Raji (cell line): ENCODE results near the gene SETD4.

ENCODE experiments used
- POLR2A ChIP-seq: IDR thresholded peaks from 2 replicates; pipeline ENCODE4 v1.6.1; 2011; ENCODE audit warnings: low read depth, low read length, control low read depth; ENCODE audit not compliant: insufficient read depth

The SETD4 gene

DNA sequence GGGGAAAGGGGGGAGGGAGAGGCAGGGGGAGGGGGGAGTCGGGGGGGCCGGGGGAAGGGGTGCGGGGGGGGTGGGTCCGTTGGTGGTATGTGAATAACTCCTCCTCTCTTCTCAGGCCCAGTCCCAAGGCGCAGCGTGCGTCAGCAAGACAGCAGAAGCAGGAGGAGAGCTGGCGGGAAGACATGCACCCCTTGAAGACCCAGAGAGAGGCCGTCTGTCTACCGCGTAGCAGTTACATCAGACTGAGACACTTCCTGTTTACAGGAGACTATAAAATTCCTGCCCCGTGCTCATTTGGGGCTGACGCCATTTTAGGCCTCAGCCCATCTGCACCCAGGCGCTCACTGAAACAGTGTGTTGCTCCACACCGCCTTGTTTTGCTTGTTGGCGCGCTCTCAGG, 55.3 kb downstream of the SETD4 start:
- TF ChIP-seq POLR2A: no peak

DNA sequence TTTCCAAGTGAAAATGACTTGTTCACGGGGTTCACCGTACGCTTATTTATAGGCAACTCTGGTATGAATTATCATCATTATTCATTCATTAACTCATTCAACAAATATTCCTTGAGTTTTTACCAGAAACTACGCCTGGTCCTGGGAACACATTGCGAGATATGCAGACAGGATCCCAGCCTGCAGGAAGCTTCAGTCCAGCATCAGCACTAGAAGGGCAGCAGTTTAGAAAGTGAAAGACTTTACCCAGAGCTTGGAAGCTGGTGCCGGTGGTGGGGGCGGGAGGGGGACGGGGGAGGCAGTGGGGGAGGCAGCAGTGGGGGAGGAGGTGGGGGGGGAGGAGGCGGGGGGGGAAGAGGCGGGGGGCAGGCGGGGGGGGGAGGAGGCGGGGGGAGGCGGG, 55.9 kb downstream of the SETD4 start:
- no peak for TF ChIP-seq POLR2A

DNA sequence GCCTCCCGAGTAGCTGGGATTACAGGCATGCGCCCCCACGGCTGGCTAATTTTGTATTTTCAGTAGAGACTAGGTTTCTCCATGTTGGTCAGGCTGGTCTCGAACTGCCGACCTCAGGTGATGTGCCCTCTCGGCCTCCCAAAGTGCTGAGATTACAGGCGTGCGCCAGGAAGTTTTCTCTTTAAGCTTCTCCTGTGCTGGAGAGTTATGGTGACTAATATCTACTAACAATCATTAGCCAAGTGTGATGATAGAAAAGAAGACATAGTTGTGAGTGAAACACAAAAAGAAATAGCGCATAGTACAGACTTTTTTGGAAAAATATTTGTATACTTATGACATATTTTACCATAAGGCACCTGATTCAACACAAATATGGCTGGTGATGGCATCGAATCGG, 56.5 kb downstream of the SETD4 start:
- no peak for TF ChIP-seq POLR2A

DNA sequence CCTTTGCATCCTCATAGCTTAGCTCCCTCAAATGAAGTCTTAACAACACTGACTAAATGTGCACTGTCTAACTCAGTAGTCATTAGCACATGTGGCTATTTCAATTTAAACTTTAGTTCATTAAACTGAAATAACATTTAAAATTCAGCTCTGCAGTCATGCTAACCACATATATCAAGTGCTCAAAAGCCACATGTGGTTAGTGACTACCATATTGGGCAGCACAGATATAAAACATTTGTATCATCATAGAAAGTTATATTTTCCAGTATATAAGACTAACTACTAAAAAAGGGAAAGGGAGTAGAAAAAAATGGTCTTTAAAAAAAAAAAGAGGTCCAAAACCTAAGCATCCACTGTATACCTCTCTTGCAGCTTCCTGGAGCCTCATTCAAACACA, 64.1 kb downstream of the SETD4 start:
- no peak for TF ChIP-seq POLR2A

DNA sequence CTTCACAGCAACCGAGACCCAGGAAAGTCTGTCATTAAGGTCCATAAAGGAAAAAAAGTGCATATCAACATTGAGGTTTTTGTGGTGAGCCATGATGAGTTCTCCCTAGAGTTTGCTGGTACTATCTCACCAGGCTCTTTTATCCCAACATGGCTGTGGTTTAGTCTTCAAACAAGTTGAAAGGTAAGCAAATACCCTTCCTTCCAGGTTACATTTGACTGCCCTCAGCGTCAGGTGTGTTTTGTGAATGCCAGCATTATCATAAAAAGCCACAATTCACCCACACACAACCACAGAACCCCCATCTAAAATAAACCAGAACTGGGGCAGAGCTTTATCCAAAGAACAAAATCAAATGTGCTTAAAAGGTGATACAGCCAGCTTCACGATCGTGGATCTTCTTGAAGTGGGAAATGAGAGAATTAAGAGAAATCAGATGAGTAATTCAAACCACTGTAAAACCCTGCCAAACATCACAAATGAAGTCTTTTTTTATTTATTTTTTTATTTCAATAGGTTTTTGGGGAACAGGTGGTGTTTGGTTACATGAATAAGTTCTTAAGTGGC, 64.7 kb downstream of the SETD4 start:
- TF ChIP-seq POLR2A: no peak

DNA sequence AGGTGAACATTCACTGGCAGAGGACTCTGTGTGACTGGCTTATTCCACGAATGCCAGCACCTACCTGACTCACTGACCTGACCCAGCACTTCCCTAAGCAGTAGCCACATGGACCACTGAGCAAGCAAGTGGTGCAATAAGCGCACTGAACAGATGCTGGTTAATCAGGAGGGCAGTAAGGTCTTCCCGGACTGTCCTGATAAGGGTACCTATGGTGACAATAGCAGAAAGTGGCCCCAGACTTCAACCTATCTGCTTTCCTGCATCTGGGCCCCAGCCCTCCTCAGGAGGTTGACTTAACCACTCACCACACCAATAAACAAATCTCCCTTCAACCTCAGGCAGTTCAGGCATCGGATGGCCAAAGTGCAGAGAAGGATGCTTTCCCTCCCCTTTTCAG, 65.7 kb downstream of the SETD4 start:
- no peak for TF ChIP-seq POLR2A

DNA sequence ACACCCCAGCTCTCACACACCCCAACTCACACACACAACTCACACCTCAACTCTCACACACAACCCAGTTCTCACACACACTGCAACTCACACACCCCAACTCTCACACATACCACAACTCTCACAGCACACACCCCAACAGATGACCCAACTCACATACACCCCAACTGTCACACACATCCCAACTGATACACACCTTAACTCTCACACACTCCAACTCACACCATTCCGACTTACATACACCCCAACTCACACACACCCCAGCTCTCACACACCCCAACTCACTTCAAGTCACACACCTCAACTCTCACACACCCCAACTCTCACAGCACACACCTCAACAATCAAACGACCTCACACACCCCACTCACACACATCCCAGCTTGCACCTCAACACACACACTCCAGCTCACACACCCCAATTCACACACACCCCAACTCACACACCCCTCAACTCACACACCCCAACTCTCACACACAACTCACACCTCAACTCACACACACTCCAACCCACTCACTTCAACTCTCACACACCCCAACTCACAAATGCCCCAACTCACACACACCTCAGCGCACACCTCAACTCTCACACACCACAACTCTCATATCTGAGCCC, 66.3 kb downstream of the SETD4 start:
- no peak for TF ChIP-seq POLR2A

DNA sequence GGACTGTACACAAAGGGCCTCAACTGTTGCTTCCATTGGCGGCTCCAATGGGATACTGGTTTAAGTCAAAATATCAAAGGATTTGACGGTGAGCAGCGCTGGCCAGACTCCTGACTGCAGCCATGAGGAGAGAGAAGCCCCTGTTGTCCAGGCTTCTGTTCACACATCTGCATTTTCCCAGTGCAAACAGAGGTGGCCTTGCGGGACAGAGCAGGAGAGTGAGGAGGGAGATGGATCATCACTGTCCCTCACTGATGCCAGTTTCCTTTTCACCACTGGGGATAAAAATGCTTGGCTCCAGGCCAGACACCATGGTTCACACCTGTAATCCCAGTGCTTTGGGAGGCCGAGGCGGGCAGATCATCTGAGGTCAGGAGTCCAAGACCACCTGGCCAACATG, 69.2 kb downstream of the SETD4 start:
- no peak for TF ChIP-seq POLR2A

DNA sequence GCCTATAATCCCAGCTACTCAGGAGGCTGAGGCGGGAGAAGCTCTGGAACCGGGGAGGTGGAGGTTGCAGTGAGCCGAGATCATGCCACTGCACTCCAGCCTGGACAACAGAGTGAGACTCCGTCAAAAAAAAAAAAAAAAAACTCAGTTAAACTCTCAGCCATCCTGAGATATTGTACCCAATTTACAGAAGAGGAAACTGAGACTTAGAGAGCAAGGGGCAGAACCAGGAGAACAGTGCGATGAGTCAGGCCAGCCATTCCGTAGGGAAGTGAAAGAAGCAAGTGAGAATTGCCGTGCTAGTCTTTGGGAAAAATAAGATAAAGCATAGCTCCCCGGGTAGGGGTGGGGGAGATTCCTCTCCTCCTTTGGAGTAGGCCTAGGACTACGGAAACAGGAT, 69.7 kb downstream of the SETD4 start:
- no peak for TF ChIP-seq POLR2A

DNA sequence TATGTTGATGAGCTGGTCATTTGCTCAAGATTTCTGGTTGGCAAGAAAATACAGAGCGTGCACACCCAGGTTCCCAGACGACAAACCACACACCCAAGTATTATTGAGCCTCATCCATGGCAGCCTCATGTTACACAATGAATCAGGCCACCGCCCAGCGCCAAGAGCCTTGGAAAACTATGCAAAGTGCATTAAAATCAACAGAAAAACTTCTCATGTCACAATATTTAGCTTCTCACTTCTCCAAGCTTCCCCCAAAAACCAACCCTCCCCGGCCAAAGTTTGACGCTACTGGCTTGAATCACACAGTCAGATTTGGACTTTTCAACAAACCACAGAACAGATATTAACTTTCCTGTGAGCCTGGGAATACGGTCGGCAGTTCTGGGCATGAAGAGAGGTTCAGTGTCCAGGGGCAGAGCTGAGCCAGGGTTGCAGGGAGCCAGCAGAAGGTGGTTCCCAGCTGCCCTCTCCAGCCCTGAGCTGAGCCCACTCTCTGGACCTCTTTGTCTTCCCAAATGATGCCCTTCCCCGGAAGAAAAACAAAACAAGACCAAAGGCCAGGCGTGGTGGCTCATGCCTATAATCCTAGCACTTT, 71.1 kb downstream of the SETD4 start:
- TF ChIP-seq POLR2A: no peak

DNA sequence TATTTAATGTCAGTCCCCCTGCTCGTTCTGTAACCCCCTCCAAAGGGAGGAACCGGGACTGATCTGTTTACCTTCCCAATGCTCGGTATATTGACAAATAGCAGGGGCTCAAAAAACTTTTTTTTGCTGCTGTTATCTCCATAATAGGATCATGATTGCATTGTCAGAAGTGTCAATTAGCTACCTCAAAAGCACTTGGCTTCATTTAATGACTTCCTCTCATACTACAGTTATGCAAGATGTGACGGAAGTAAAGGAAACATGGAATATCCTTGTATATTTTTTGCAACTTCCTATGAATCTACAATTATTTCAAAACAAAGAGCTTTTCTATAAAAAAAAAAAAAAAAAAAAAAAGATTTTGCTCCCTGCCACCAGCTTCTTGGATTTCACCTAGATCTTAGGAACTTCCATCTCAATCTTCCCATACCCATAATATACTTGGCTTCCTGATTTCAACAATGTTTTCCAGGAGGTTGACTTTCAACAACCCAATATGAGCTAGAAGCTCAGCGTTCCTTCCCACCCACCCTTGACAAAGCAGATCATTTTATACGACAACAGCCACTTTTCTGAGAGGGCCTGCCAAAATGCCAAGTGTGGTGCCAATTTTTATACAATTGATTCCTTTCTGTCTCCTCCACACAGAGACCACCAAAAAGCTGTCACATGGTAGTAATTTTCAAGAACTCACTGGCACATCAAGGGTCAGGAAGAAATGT, 71.7 kb downstream of the SETD4 start:
- TF ChIP-seq POLR2A: no peak

DNA sequence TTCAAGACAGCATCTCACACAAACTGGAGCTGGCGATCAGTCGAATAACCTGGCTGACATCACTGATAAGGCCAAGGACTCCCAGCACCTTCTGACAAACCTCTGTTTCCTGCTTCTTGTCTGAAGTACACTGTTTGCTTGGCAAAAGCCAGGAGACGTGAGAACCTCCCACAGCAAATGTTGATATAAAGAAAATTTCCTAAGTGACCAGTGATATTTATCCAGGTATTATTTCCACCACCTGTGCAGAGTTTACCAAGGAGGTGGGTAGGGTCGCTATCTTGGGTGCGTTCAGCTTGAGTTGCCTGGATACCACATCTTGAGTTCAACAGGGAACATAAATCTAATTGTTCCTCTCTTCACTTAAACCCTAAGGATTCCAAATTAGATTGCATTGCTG, 72.9 kb downstream of the SETD4 start:
- no peak for TF ChIP-seq POLR2A

DNA sequence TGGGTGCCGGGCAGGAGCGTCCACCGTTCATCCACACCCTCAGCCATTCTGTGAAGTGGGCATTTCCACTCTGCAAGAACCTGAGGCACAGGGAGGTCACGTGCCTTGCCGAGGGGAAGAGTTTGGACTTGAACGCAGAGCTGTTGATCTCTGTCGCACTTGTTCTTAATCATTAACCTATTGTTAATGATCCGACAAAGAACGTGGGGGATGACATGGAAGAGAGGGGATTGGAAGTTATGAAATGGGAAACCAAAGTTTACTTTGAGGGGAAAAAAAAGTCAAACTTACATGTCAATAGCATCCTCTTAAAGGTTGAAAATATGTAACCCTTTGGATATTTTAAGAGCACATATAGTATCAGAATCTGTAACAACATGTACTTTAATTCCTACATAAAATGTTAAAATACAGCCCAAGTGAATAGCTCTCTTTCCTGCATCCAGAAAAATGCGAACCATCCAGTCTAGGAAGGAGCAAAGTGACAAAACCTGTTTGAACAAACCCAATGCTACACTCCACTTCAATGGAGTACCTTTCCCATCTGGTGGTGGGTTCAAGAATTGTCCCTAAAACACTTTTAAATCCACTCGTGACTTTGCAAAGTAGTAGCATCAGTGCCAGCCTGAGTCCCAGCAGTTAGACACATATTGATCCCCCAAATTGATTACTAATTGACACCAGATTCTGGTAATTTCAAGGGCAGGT, 75.5 kb downstream of the SETD4 start:
- no peak for TF ChIP-seq POLR2A
